Left kidney (tissue), 2 donors: ENCODE results near the gene CARNS1. TPM values are rescaled to one million over a fixed set of nuclear protein-coding genes. Genes with fewer than 3 reads are reported as not detected.

Source experiments
- DNase-seq: peaks from one replicate; pipeline ENCODE4 v3.0.0-alpha.2; 2013
- polyA plus RNA-seq: library from polyadenylated mRNA; unstranded; fragments of 120-200 nt; gene quantifications from one replicate; pipeline ENCODE4 v1.2.1, GENCODE V29; 2013; ENCODE audit not compliant: insufficient read length

The CARNS1 gene
- polyA plus RNA-seq, 1 donor = 4.4 TPM

- DNase-seq = peak; percentile 99
Measured at GRCh38 chr11:67428052-67429001, 12.8 kb downstream of the CARNS1 start, which contains the start of gene RPS6KB2. Gene RPS6KB2, plus strand, starts transcription at chr11:67428494. Its CDS starts 52 bp downstream, at chr11:67428546.

GRCh38 chr11:67429038-67429668 is 13.7 kb downstream of the CARNS1 start:
- no peak for DNase-seq

- no peak for DNase-seq
Measured at GRCh38 chr11:67429722-67430121, 14.2 kb downstream of the CARNS1 start.

GRCh38 chr11:67431346-67432249 is 16.1 kb downstream of the CARNS1 start:
- DNase-seq = no peak

- DNase-seq = no peak
Measured at GRCh38 chr11:67432655-67433349, 17.3 kb downstream of the CARNS1 start.

GRCh38 chr11:67433536-67434394 is 18.3 kb downstream of the CARNS1 start:
- DNase-seq = no peak

- DNase-seq = no peak
Measured at GRCh38 chr11:67434395-67434881, 19.0 kb downstream of the CARNS1 start.

GRCh38 chr11:67435031-67435726 is 19.7 kb downstream of the CARNS1 start:
- DNase-seq = no peak

- no peak for DNase-seq
Measured at GRCh38 chr11:67435727-67436458, 20.4 kb downstream of the CARNS1 start.

- no peak for DNase-seq
Measured at GRCh38 chr11:67436459-67437081, 21.1 kb downstream of the CARNS1 start.

- DNase-seq = no peak
Measured at GRCh38 chr11:67437082-67437808, 21.8 kb downstream of the CARNS1 start, which contains the start of gene PTPRCAP. Gene PTPRCAP, minus strand, starts transcription at chr11:67437682. Its CDS starts 63 bp downstream, at chr11:67437619.

- no peak for DNase-seq
Measured at GRCh38 chr11:67437809-67438157, 22.3 kb downstream of the CARNS1 start.

GRCh38 chr11:67438158-67438902 is 22.9 kb downstream of the CARNS1 start:
- no peak for DNase-seq

- no peak for DNase-seq
Measured at GRCh38 chr11:67439321-67440228, 24.1 kb downstream of the CARNS1 start.

- no peak for DNase-seq
Measured at GRCh38 chr11:67440229-67441097, 25.0 kb downstream of the CARNS1 start.
